Smooth muscle cell (in vitro differentiated cells): ENCODE measurements around the gene MED20. TPM values are rescaled to one million over a fixed set of nuclear protein-coding genes. Genes with fewer than 3 reads are reported as not detected.

Experiments used
- DNase-seq: peaks from one replicate; lab custom pipeline; 2025; ENCODE audit not compliant: unreplicated experiment; lab: John Stamatoyannopoulos, UW
- H2AFZ ChIP-seq: fragments of 200-600 bp; sonication (generic); 2 replicates; pipeline ENCODE4 v1.6.0; 2016; ENCODE audit warnings: antibody characterized with exemption, low read depth, mild to moderate bottlenecking
- H3F3A ChIP-seq: fragments of 200-600 bp; sonication (generic); 2 replicates; pipeline ENCODE4 v1.6.0; 2017; ENCODE audit warnings: antibody characterized with exemption, low read depth
- H3K27ac ChIP-seq: fragments of 200-600 bp; sonication (generic); 2 replicates; pipeline ENCODE4 v1.5.1; 2016; ENCODE audit warnings: low read depth, mild to moderate bottlenecking
- H3K27me3 ChIP-seq: fragments of 200-600 bp; sonication (generic); 2 replicates; pipeline ENCODE4 v1.6.1; 2016; ENCODE audit warnings: low read depth, mild to moderate bottlenecking
- H3K36me3 ChIP-seq: fragments of 200-600 bp; sonication (generic); 2 replicates; pipeline ENCODE4 v1.5.1; 2016; ENCODE audit warnings: low read depth
- H3K4me1 ChIP-seq: fragments of 200-600 bp; sonication (generic); 2 replicates; pipeline ENCODE4 v1.5.1; 2016; ENCODE audit warnings: low read depth
- H3K4me2 ChIP-seq: fragments of 200-600 bp; sonication (generic); 2 replicates; pipeline ENCODE4 v1.6.0; 2016; ENCODE audit warnings: mild to moderate bottlenecking
- H3K4me3 ChIP-seq: fragments of 200-600 bp; sonication (generic); 2 replicates; pipeline ENCODE4 v1.5.1; 2016; ENCODE audit warnings: mild to moderate bottlenecking
- H3K79me2 ChIP-seq: fragments of 200-600 bp; sonication (generic); 2 replicates; pipeline ENCODE4 v1.6.0; 2016; ENCODE audit warnings: low read depth, mild to moderate bottlenecking
- H3K9ac ChIP-seq: fragments of 200-600 bp; sonication (generic); 2 replicates; pipeline ENCODE4 v1.6.0; 2016; ENCODE audit warnings: low read depth
- H3K9me3 ChIP-seq: fragments of 200-600 bp; sonication (generic); replicated peaks from 2 replicates; pipeline ENCODE4 v1.5.1; 2016; ENCODE audit warnings: low read depth
- H4K20me1 ChIP-seq: fragments of 200-600 bp; sonication (generic); 2 replicates; pipeline ENCODE4 v1.6.0; 2016; ENCODE audit warnings: low read depth
- CTCF ChIP-seq: fragments of 200-600 bp; sonication (generic); IDR thresholded peaks from 2 replicates; pipeline ENCODE4 v1.5.1; 2017; ENCODE audit warnings: borderline replicate concordance, mild to moderate bottlenecking, antibody characterized with exemption; ENCODE audit not compliant: insufficient read depth, poor library complexity, severe bottlenecking
- WGBS: methylation state at CpG from one replicate; pipeline ENCODE4 v1.1.7; 2016; ENCODE audit warnings: low lambda C conversion rate; 5-methylcytosine and 5-hydroxymethylcytosine counted together
- polyA plus RNA-seq: library from polyadenylated mRNA; unstranded; fragments of >200 nt; fragmentation: Nextera tagmentation; extraction: Ambion mirVana; gene quantifications from 2 replicates; pipeline ENCODE4 v1.2.1, GENCODE V29; 2016
- total RNA-seq: library from RNA; depleted of rRNA; stranded (reverse); fragments of >200 nt; gene quantifications from 2 replicates; pipeline ENCODE4 v1.2.3, GENCODE V29; 2014

MED20 gene
- total and polyA plus RNA-seq, 2 experiments from 2014 or later, result 13.2 to 14.9 TPM

GRCh38 chr6:41958022-41958856 lies 37.3 kb upstream of the MED20 start:
- Histone ChIP-seq H3F3A (no peaks in the 10 kb centered on the region), H3K36me3 (no peaks in the 10 kb centered on the region), H4K20me1 (no peaks in the 10 kb centered on the region), H3K4me2 (no peak overlapping the region), H3K4me1 (no peaks in the 10 kb centered on the region), H3K4me3 (no peak overlapping the region), H3K79me2 (no peaks in the 10 kb centered on the region), H3K27ac (no peak overlapping the region), H3K9me3 (no peaks in the 10 kb centered on the region), H3K9ac (no peak overlapping the region), H3K27me3 (no peaks in the 10 kb centered on the region), H2AFZ (no peak overlapping the region)
- no peak for TF ChIP-seq CTCF
- no peak for DNase-seq
- whole genome bisulfite sequencing, result 95% methylated on average over 6 of the region's 6 CpGs

GRCh38 chr6:41957117-41957516 lies 36.2 kb upstream of the MED20 start:
- no peak overlapping the region for H3K9ac ChIP-seq
- no peaks in the 10 kb centered on the region for H3K9me3 ChIP-seq
- 43% methylated on average over 4 of the region's 4 CpGs for WGBS

GRCh38 chr6:41955412-41955811 lies 34.5 kb upstream of the MED20 start:
- Histone ChIP-seq H3K36me3 (no peaks in the 10 kb centered on the region), H3K9me3 (no peaks in the 10 kb centered on the region), H3K27ac (no peak overlapping the region), H3K79me2 (no peaks in the 10 kb centered on the region), H2AFZ (no peak overlapping the region), H3K9ac (no peak overlapping the region), H3K4me2 (no peak overlapping the region), H3K27me3 (no peaks in the 10 kb centered on the region), H3K4me3 (no peak overlapping the region), H3K4me1 (no peaks in the 10 kb centered on the region), H3F3A (no peaks in the 10 kb centered on the region), H4K20me1 (no peaks in the 10 kb centered on the region)
- WGBS, result 74% methylated on average over 2 of the region's 2 CpGs
- no peak for DNase-seq
- TF ChIP-seq CTCF, result no peak

More at GRCh38 chr6:41957117-41957516, 36.2 kb upstream of the MED20 start:
- no peak overlapping the region for H3K4me2 ChIP-seq
- no peak for TF ChIP-seq CTCF
- no peaks in the 10 kb centered on the region for H3K36me3 ChIP-seq
- H3K27ac ChIP-seq, result no peak overlapping the region
- H4K20me1 ChIP-seq, result no peaks in the 10 kb centered on the region
- H3F3A ChIP-seq, result no peaks in the 10 kb centered on the region
- H3K27me3 ChIP-seq, result no peaks in the 10 kb centered on the region
- no peaks in the 10 kb centered on the region for H3K79me2 ChIP-seq
- no peaks in the 10 kb centered on the region for H3K4me1 ChIP-seq
- H3K4me3 ChIP-seq, result no peak overlapping the region
- DNase-seq, result no peak
- H2AFZ ChIP-seq, result no peak overlapping the region

GRCh38 chr6:41954668-41955067 lies 33.7 kb upstream of the MED20 start:
- no peaks in the 10 kb centered on the region for H3K4me1 ChIP-seq
- H3K36me3 ChIP-seq, result no peaks in the 10 kb centered on the region
- no peaks in the 10 kb centered on the region for H3F3A ChIP-seq
- no peaks in the 10 kb centered on the region for H3K9me3 ChIP-seq
- no peaks in the 10 kb centered on the region for H3K27me3 ChIP-seq
- no peaks in the 10 kb centered on the region for H4K20me1 ChIP-seq
- WGBS, result 92% methylated on average over 2 of the region's 2 CpGs
- H3K79me2 ChIP-seq, result no peaks in the 10 kb centered on the region
- no peak overlapping the region for H3K4me3 ChIP-seq
- H2AFZ ChIP-seq, result no peak overlapping the region
- H3K9ac ChIP-seq, result no peak overlapping the region
- no peak overlapping the region for H3K27ac ChIP-seq
- no peak for TF ChIP-seq CTCF
- H3K4me2 ChIP-seq, result no peak overlapping the region
- DNase-seq, result no peak
